ENCODE results near the gene ASPHD1.
"Not testable (repeated sequence)": the region's sequence is repeated elsewhere in the genome, so short reads cannot be mapped to it uniquely, and the experiment has no call there.

Gene ASPHD1

DNA sequence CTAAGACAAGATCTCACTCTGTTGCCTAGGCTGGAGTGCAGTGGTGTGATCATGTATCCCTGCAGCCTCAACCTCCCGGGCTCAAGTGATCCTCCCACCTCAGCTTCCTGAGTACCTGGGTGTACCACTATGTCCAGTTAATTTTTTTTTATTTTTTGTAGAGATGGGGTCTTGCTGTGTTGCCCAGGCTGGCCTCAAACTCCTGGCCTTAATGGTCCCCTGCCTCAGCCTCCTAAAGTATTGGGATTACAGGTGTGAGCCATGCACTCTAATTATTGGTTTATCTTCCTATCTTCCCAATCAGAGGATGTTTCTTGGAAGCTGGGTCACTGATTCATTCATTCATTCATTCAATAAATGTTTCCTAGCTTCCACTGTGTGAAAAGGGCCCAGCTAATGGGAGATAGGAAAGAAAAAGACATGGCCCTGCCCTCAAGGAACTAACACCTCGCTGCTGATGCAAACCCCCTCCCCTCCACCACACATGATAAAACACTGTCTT is 8.5 kb downstream of the ASPHD1 start:
- 100% methylated on average over 1 of the region's 2 CpGs for WGBS, 2 experiments (ENCODE audit: insufficient coverage in 2 of 2)
- H3K27ac ChIP-seq (ENCODE audit: low read depth, low read length, severe bottlenecking), result no peak overlapping the region

DNA sequence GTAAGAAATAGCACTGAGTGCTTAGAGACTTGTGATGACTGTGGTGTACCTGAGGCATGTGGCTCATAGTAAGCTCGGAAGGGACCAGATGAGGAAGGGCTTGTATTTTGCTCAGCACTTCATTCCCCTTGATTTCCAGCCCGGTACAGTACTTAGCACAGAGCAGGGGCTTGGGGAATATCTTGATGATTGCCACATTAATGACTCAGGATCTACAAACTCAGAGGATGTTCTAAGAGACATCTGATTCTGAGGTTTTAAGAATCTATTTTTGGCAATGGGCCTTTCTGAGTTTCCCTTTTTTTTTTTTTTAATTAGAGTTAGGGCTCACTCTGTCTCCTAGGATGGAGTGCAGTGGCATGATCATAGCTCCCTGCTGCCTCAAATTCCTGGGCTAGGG is 9.1 kb downstream of the ASPHD1 start:
- Histone ChIP-seq H3K36me3 (ENCODE audit: control insufficient read depth, insufficient read depth, low read length) (peaks cover 28% of the 10 kb centered on the region), H3K9me3 (ENCODE audit: control insufficient read depth, low read length) (no peaks in the 10 kb centered on the region), H3K4me3 (ENCODE audit: extremely low read depth, insufficient read depth, low read length, poor library complexity, severe bottlenecking) (no peak overlapping the region), H3K4me1 (ENCODE audit: control insufficient read depth, insufficient read depth, low read length, poor library complexity, severe bottlenecking) (no peaks in the 10 kb centered on the region), H3K27ac (ENCODE audit: low read depth, low read length, severe bottlenecking) (no peak overlapping the region)
- 83 to 100% methylated on average over 1 to 2 of the region's 2 CpGs for WGBS, 2 experiments (ENCODE audit: insufficient coverage in 2 of 2)

More for the DNA sequence above, 8.5 kb downstream of the ASPHD1 start:
- peaks cover 29% of the 10 kb centered on the region for H3K36me3 ChIP-seq (ENCODE audit: control insufficient read depth, insufficient read depth, low read length)
- H3K9me3 ChIP-seq (ENCODE audit: control insufficient read depth, low read length), result no peaks in the 10 kb centered on the region
- H3K4me3 ChIP-seq (ENCODE audit: extremely low read depth, insufficient read depth, low read length, poor library complexity, severe bottlenecking), result no peak overlapping the region
- no peaks in the 10 kb centered on the region for H3K4me1 ChIP-seq (ENCODE audit: control insufficient read depth, insufficient read depth, low read length, poor library complexity, severe bottlenecking)

DNA sequence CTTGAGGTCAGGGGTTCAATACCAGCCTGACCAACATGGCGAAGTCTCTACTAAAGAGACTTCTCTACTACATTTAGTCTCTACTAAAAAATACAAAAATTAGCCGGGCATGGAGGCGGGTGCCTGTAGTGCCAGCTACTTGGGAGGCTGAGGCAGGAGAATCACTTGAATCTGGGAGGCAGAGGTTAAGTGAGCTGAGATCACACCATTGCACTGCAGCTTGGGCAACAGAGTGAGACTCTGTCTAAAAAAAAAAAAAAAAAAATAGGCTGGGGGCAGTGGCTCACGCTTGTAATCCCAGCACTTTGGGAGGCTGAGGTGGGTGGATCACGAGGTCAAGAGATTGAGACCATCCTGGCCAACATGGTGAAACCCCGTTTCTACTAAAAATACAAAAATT is 9.6 kb downstream of the ASPHD1 start:
- H3K9me3 ChIP-seq (ENCODE audit: control insufficient read depth, low read length); H3K4me3 ChIP-seq (ENCODE audit: extremely low read depth, insufficient read depth, low read length, poor library complexity, severe bottlenecking); H3K27ac ChIP-seq (ENCODE audit: low read depth, low read length, severe bottlenecking); H3K4me1 ChIP-seq (ENCODE audit: control insufficient read depth, insufficient read depth, low read length, poor library complexity, severe bottlenecking): not testable (repeated sequence)
- peaks cover 26% of the 10 kb centered on the region for H3K36me3 ChIP-seq (ENCODE audit: control insufficient read depth, insufficient read depth, low read length)
- WGBS, 2 experiments (ENCODE audit: insufficient coverage in 2 of 2), result 20 to 100% methylated on average over 1 to 2 of the region's 6 CpGs

DNA sequence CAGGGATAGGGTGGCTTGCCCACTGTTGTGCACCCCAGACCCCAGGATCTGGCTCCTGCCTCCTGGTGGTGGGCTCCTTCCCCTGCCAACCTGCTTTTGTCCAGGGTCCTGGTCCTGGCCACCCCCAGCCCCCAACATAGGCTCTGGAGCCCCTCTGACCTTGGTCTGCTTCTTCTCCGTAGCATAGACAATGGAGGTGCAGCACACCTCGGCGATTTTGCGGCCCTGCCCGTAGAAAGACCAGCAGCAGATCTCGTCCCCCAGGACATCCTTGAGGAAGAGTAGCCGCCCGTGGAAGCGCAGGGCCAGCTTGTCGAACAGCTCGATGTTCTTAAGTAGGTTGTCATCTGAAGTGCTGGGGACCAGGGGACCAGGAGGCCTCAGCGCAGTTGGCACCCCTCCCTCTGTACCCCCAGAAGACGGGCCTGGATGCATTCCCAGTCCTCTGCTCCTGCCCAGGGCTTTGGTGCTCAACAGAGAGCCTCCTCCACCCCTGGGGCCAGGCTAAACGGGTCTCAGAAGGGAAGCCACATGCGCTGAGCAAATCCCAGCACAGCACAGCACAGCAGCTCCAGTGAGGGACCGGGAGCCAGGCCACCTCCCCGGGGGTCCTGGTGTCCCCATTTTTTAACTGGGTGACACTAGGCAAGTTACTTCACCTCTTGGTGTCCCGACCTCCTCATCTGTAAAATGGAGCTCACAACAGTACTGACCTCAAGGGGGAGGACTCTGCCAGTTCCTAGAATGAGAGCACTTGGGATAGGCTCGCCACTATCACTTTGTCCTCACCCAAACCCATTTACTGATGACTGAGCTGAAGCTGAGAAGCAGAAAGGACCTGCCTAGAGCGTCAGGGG is 10.8 kb downstream of the ASPHD1 start:
- Histone ChIP-seq H3K36me3 (ENCODE audit: control insufficient read depth, insufficient read depth, low read length) (peaks cover 18% of the 10 kb centered on the region), H3K27ac (ENCODE audit: low read depth, low read length, severe bottlenecking) (no peak overlapping the region), H3K9me3 (ENCODE audit: control insufficient read depth, low read length) (no peaks in the 10 kb centered on the region), H3K4me3 (ENCODE audit: extremely low read depth, insufficient read depth, low read length, poor library complexity, severe bottlenecking) (no peak overlapping the region), H3K4me1 (ENCODE audit: control insufficient read depth, insufficient read depth, low read length, poor library complexity, severe bottlenecking) (no peaks in the 10 kb centered on the region)
- 85 to 95% methylated on average over 13 to 20 of the region's 20 CpGs for WGBS, 2 experiments (ENCODE audit: insufficient coverage in 2 of 2)

DNA sequence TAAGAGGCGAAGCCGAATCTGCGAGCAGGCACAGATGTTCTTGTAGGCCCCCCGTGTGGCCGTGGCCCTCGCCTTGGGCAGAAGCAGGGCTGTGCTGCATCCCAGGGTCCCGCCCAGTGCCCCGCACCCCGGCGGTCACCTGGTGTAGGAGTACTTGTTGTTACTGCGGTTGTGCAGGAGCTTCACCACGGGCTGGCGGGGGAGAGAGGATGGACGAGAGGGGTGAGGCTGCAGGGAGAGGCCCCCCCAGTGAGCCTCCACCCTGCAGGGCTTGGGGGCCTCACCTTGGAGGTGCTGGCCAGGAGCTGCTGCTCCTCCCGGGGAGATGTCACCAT is 11.4 kb downstream of the ASPHD1 start:
- H3K4me1 ChIP-seq (ENCODE audit: control insufficient read depth, insufficient read depth, low read length, poor library complexity, severe bottlenecking), result no peaks in the 10 kb centered on the region
- WGBS, 2 experiments (ENCODE audit: insufficient coverage in 2 of 2), result 92% methylated on average over 15 of the region's 15 CpGs
- H3K27ac ChIP-seq (ENCODE audit: low read depth, low read length, severe bottlenecking), result no peak overlapping the region
- no peak overlapping the region for H3K4me3 ChIP-seq (ENCODE audit: extremely low read depth, insufficient read depth, low read length, poor library complexity, severe bottlenecking)
- H3K9me3 ChIP-seq (ENCODE audit: control insufficient read depth, low read length), result no peaks in the 10 kb centered on the region
- peaks cover 20% of the 10 kb centered on the region for H3K36me3 ChIP-seq (ENCODE audit: control insufficient read depth, insufficient read depth, low read length)

DNA sequence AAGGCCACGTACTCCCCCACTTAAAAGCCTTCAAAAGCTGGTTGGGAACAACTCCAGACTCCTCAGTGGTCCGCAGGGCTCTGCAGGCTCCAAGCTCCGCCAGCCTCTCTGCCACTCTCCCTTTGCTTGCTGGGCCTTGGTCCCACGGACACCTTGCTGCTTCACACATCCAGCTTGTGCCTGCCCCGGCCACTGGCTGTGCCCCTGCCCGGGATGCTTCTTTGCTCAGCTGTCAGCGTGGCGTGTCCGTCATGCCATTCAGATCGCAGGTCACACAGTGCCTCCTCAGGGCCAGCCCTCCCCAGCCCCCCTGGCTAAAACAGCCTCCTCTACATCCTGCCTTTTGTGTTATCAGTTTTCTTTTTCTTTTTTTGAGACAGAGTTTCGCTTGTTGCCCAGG is 11.8 kb downstream of the ASPHD1 start:
- WGBS, 2 experiments (ENCODE audit: insufficient coverage in 2 of 2), result 86 to 91% methylated on average over 10 to 11 of the region's 11 CpGs
- Histone ChIP-seq H3K4me3 (ENCODE audit: extremely low read depth, insufficient read depth, low read length, poor library complexity, severe bottlenecking) (no peak overlapping the region), H3K4me1 (ENCODE audit: control insufficient read depth, insufficient read depth, low read length, poor library complexity, severe bottlenecking) (no peaks in the 10 kb centered on the region), H3K27ac (ENCODE audit: low read depth, low read length, severe bottlenecking) (no peak overlapping the region), H3K9me3 (ENCODE audit: control insufficient read depth, low read length) (no peaks in the 10 kb centered on the region), H3K36me3 (ENCODE audit: control insufficient read depth, insufficient read depth, low read length) (peaks cover 24% of the 10 kb centered on the region)

DNA sequence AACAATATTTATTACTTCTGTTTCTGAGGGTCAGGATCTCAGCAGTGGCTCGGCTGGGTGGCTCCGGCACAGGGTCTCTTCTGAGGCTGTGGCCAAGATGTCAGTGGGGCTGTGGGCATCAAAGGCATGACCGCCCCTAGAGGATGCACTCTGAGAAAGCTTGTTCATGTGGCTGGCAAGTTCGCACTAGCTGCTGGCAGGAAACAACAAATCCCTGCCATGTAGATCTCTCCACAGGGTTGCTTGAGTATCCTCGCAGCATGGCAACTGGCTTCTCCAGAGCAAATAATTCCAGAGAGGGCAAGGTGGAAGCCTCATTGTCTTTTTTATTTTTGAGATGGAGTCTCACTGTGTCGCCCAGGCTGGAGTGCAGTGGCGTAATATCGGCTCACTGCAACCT is 13.2 kb downstream of the ASPHD1 start:
- Histone ChIP-seq H3K4me1 (ENCODE audit: control insufficient read depth, insufficient read depth, low read length, poor library complexity, severe bottlenecking) (no peaks in the 10 kb centered on the region), H3K4me3 (ENCODE audit: extremely low read depth, insufficient read depth, low read length, poor library complexity, severe bottlenecking) (no peak overlapping the region), H3K36me3 (ENCODE audit: control insufficient read depth, insufficient read depth, low read length) (peaks cover 28% of the 10 kb centered on the region), H3K27ac (ENCODE audit: low read depth, low read length, severe bottlenecking) (no peak overlapping the region), H3K9me3 (ENCODE audit: control insufficient read depth, low read length) (no peaks in the 10 kb centered on the region)
- WGBS, 2 experiments (ENCODE audit: insufficient coverage in 2 of 2), result 87 to 95% methylated on average over 6 to 8 of the region's 8 CpGs

DNA sequence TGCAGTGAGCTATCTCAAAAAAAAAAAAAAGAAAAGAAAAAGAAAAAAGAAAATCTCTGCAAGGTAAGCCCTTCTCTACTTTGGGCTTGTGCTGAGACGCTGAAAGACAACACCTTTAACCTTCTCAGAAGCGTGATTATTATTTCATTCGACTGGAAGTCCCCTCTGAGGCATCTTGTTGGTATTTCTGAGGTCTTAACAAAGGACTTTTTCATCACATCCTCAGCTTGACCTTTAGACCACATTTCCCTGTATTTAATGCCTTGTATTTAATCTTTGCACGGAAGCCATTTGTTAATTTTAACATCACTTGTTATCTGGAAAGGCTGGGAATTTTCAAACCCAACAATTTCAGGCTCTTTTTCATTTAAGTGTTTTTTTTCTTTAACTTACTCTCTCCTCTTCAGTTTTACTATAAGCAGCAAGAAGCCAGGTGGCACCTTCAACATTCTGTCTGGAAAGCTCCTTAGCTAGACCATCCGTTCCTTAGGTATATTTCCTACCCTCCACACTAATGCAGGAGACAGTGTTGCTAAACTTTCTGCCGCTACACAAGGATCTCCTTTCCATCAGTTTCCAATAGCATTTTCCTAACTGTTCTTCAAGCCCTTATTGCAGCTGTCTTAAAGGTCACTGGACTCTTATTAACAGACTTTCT is 15.4 kb downstream of the ASPHD1 start:
- WGBS, 2 experiments (ENCODE audit: insufficient coverage in 2 of 2), result 95 to 100% methylated on average over 2 to 5 of the region's 6 CpGs
- no peaks in the 10 kb centered on the region for H3K9me3 ChIP-seq (ENCODE audit: control insufficient read depth, low read length)
- H3K4me1 ChIP-seq (ENCODE audit: control insufficient read depth, insufficient read depth, low read length, poor library complexity, severe bottlenecking), result no peaks in the 10 kb centered on the region
- H3K4me3 ChIP-seq (ENCODE audit: extremely low read depth, insufficient read depth, low read length, poor library complexity, severe bottlenecking), result no peak overlapping the region
- no peak overlapping the region for H3K27ac ChIP-seq (ENCODE audit: low read depth, low read length, severe bottlenecking)
- H3K36me3 ChIP-seq (ENCODE audit: control insufficient read depth, insufficient read depth, low read length), result peaks cover 47% of the 10 kb centered on the region

DNA sequence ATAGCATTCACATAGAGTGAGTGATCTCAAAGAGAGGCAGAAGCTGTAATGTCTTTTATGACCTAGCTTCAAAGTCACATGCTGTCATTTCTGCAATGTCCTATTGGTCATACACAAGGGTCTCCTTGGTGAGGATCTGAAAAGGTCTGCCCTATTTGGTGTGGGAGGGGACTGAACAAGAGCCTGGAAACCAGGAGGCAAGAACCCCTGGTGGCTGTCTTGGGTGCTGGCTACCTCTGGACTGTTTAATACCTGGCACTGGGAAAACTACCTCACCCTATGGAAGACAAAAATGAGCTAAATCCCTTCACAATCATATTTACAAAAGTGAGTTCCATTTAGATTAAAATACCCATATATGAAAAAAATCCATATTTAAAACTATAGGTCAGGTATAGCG is 16.7 kb downstream of the ASPHD1 start:
- H3K4me3 ChIP-seq (ENCODE audit: extremely low read depth, insufficient read depth, low read length, poor library complexity, severe bottlenecking), result no peak overlapping the region
- H3K36me3 ChIP-seq (ENCODE audit: control insufficient read depth, insufficient read depth, low read length), result peaks cover 57% of the 10 kb centered on the region
- no CpG with 5 or more reads among the region's 1 CpG for WGBS, 2 experiments (ENCODE audit: insufficient coverage in 2 of 2)
- H3K9me3 ChIP-seq (ENCODE audit: control insufficient read depth, low read length), result no peaks in the 10 kb centered on the region
- no peak overlapping the region for H3K27ac ChIP-seq (ENCODE audit: low read depth, low read length, severe bottlenecking)
- no peaks in the 10 kb centered on the region for H3K4me1 ChIP-seq (ENCODE audit: control insufficient read depth, insufficient read depth, low read length, poor library complexity, severe bottlenecking)

DNA sequence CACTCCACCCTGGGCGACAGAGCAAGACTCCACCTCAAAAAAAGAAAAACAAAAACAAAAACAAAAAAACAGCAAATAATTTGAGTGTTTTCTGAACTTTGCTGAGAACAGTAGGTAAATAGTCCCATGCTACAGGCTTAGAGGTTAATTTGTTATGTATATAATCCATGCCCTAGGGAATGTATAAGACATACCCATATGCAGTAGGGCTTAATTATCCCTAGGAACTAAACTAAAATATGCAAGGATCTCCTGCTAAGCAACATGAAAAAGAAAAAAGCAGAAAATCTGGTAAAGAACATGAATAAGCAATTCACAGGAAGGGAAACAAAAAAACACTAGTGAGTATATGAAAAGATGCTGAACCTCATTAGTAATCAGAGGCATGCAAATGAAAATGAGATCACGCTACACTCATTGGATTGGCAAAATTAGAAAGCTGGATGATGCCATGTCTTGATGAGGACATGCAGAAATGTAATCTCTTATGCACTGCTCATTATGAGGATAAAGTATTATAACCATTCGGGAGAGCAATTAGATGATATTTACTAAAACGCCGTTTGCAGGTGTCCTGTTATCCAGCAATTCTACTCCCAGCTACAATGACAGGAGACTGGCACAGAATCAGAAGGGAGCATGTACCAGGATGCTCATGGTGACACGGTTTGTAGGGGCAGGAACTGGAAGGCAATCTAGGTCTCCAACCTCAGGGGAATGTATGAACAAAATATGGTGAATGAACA is 20.2 kb downstream of the ASPHD1 start:
- H3K4me1 ChIP-seq (ENCODE audit: control insufficient read depth, insufficient read depth, low read length, poor library complexity, severe bottlenecking), result peaks cover 5% of the 10 kb centered on the region
- WGBS, 2 experiments (ENCODE audit: insufficient coverage in 2 of 2), result 92 to 97% methylated on average over 5 of the region's 6 CpGs
- H3K4me3 ChIP-seq (ENCODE audit: extremely low read depth, insufficient read depth, low read length, poor library complexity, severe bottlenecking), result no peak overlapping the region
- no peak overlapping the region for H3K27ac ChIP-seq (ENCODE audit: low read depth, low read length, severe bottlenecking)
- peaks cover 56% of the 10 kb centered on the region for H3K36me3 ChIP-seq (ENCODE audit: control insufficient read depth, insufficient read depth, low read length)
- no peaks in the 10 kb centered on the region for H3K9me3 ChIP-seq (ENCODE audit: control insufficient read depth, low read length)
